HCT116 (cell line): ENCODE measurements around the gene NCAPG2.
"Not testable (repeated sequence)": the region's sequence is repeated elsewhere in the genome, so short reads cannot be mapped to it uniquely, and the experiment has no call there.

Experiments
- CEBPB ChIP-seq: IDR thresholded peaks from 2 replicates; pipeline ENCODE4 v1.6.1; 2012; ENCODE audit warnings: low read depth
- CTCF ChIP-seq, 3 experiments: fragments of 200-600 bp in 1 of 3; sonication (generic) in 1 of 3; IDR thresholded peaks in 2 of 3; conservative IDR thresholded peaks in 1 of 3; 2 replicates each; pipeline ENCODE4 v1.5.1; 2012 to 2017; ENCODE audit warnings: low read depth in 2 of 3, low read length in 2 of 3, antibody characterized with exemption in 1 of 3, borderline replicate concordance in 1 of 3, control low read depth in 1 of 3, mild to moderate bottlenecking in 1 of 3, mixed read lengths in 1 of 3, mixed run types in 1 of 3, moderate library complexity in 1 of 3; ENCODE audit not compliant: insufficient read depth in 1 of 3
- ELF1 ChIP-seq: IDR thresholded peaks from 2 replicates; pipeline ENCODE4 v1.6.1; 2012; ENCODE audit warnings: low read depth, borderline replicate concordance
- EZH2 ChIP-seq: fragments of 200-600 bp; sonication (generic); IDR thresholded peaks from 2 replicates; pipeline ENCODE4 v1.6.1; 2017; ENCODE audit warnings: antibody characterized with exemption, mixed run types
- EZH2phosphoT487 ChIP-seq: fragments of 200-600 bp; IDR thresholded peaks from 2 replicates; pipeline ENCODE4 v1.6.1; 2018; ENCODE audit warnings: antibody characterized with exemption, borderline replicate concordance
- FOSL1 ChIP-seq: IDR thresholded peaks from 2 replicates; pipeline ENCODE4 v1.6.1; 2012; ENCODE audit warnings: low read depth
- MAX ChIP-seq: IDR thresholded peaks from 2 replicates; pipeline ENCODE4 v1.6.1; 2012
- POLR2A ChIP-seq: IDR thresholded peaks from 2 replicates; pipeline ENCODE4 v1.7.0; 2011; ENCODE audit warnings: borderline replicate concordance; ENCODE audit not compliant: insufficient read depth, insufficient read length; ENCODE audit errors: extremely low read depth
- POLR2AphosphoS5 ChIP-seq: IDR thresholded peaks from 2 replicates; pipeline ENCODE4 v1.6.1; 2011; ENCODE audit warnings: mild to moderate bottlenecking, low read depth, low read length, moderate library complexity
- RAD21 ChIP-seq: IDR thresholded peaks from 2 replicates; pipeline ENCODE4 v1.6.1; 2012; ENCODE audit warnings: low read depth, mild to moderate bottlenecking
- REST ChIP-seq: IDR thresholded peaks from 2 replicates; pipeline ENCODE4 v1.6.1; 2012; ENCODE audit warnings: low read depth
- SP1 ChIP-seq: IDR thresholded peaks from 2 replicates; pipeline ENCODE4 v1.6.1; 2012; ENCODE audit warnings: low read depth
- SRF ChIP-seq: IDR thresholded peaks from 2 replicates; pipeline ENCODE4 v1.6.1; 2012; ENCODE audit warnings: low read depth
- ZBTB33 ChIP-seq: IDR thresholded peaks from 2 replicates; pipeline ENCODE4 v1.6.1; 2011; ENCODE audit warnings: mild to moderate bottlenecking, low read length, moderate library complexity; ENCODE audit not compliant: insufficient replicate concordance; ENCODE audit errors: extremely low read depth

GRCh38 chr7:158626289-158626688, 78.3 kb downstream of the NCAPG2 start:
- TF ChIP-seq CTCF (IDR thresholded peaks at IDR 0.05 in 2 of 3, conservative IDR thresholded peaks at IDR 0.05 in 1 of 3; ENCODE audit: borderline replicate concordance in 1 of 3, insufficient read depth in 1 of 3, low read depth in 2 of 3, low read length in 2 of 3); REST; MAX; SP1; POLR2A; RAD21; EZH2; EZH2phosphoT487; ELF1; CEBPB; POLR2AphosphoS5; ZBTB33; FOSL1; SRF: not testable (repeated sequence)
